Activated T-helper 1 cell treated with anti-CD3 and anti-CD28 coated beads, Interleukin-12 subunit alpha, Interleukin-12 subunit beta, Interleukin-2, Interleukin-4 antibody, amounts not matched to agents 30 ng/mL and 10 ng/mL and 1 ng/mL, durations not matched to agents 14 hours and 24 hours and 36 hours (primary cell): Measurements from ENCODE around the gene MAP2K3. TPM values are rescaled to one million over a fixed set of nuclear protein-coding genes. Genes with fewer than 3 reads are reported as not detected.

Experiments
- DNase-seq: peaks from one replicate; pipeline ENCODE4 v3.0.0; 2021; ENCODE audit warnings: low spot score
- H3K27ac Mint-ChIP-seq: one replicate; pipeline ENCODE4 v1.8.0; 2021; ENCODE audit warnings: mild to moderate bottlenecking, mixed read lengths
- H3K27me3 Mint-ChIP-seq: one replicate; pipeline ENCODE4 v1.8.0; 2022; ENCODE audit warnings: mild to moderate bottlenecking, moderate library complexity, mixed read lengths; ENCODE audit not compliant: insufficient read depth
- H3K36me3 Mint-ChIP-seq: one replicate; pipeline ENCODE4 v1.8.0; 2021; ENCODE audit warnings: low read depth, mixed read lengths
- H3K4me1 Mint-ChIP-seq: one replicate; pipeline ENCODE4 v1.8.0; 2021; ENCODE audit warnings: low read depth, mixed read lengths
- H3K4me3 Mint-ChIP-seq: one replicate; pipeline ENCODE4 v1.8.0; 2021; ENCODE audit warnings: mild to moderate bottlenecking, moderate library complexity, mixed read lengths
- H3K9me3 Mint-ChIP-seq: one replicate; pipeline ENCODE4 v1.8.0; 2021; ENCODE audit warnings: mixed read lengths
- intact Hi-C: fragments of 100-400 bp; cut with micrococcal nuclease; formaldehyde crosslinking; loops from one replicate; pipeline ENCODE4 v1.15.1; 2024
- total RNA-seq: library from RNA; stranded (reverse); gene quantifications from 2 replicates; pipeline ENCODE4 v1.2.3, GENCODE V29; 2022

MAP2K3 gene
- total RNA-seq, 1 donor from 2014 or later: 185 TPM

GRCh38 chr17:21289902-21290571, 5.5 kb downstream of the MAP2K3 start:
- no peaks in the 10 kb centered on the region for H3K27me3 Mint-ChIP-seq
- peaks cover 24% of the 10 kb centered on the region for H3K36me3 Mint-ChIP-seq
- no peak overlapping the region for H3K4me3 Mint-ChIP-seq
- intact Hi-C loops: loop anchor here (10.0 kb wide), 1 partner anchor 1315 kb away; the partner anchor contains the start of gene AKAP10
- peak overlapping the region; percentile 23 for H3K27ac Mint-ChIP-seq
- peaks cover 26% of the 10 kb centered on the region for H3K4me1 Mint-ChIP-seq
- peaks cover 5% of the 10 kb centered on the region for H3K9me3 Mint-ChIP-seq
- DNase-seq: no peak

DNA sequence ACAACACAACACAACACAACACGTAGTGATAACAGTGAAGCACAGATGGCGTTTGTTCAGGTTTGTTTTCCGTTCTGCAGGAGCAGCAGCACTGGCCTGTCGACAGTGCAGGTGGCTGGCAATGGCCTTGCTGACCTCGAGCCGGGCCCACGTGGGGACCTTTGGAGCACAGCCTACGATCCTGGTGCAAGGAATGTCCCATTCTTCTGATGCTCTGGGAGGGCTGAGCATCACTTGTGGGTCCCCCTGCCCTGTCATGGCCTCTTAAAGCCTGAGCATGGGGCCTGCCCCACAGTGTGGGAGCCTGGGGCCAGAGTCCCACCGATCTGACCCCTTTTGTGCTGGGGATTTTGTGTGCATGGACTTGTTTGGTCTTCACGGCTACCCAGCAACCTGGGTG, 6.8 kb downstream of the MAP2K3 start:
- H3K27me3 Mint-ChIP-seq: no peaks in the 10 kb centered on the region
- intact Hi-C loops: no loop called here
- peaks cover 17% of the 10 kb centered on the region for H3K36me3 Mint-ChIP-seq
- no peak for DNase-seq
- no peak overlapping the region for H3K27ac Mint-ChIP-seq
- H3K4me1 Mint-ChIP-seq: peaks cover 26% of the 10 kb centered on the region
- H3K4me3 Mint-ChIP-seq: no peak overlapping the region
- peaks cover 5% of the 10 kb centered on the region for H3K9me3 Mint-ChIP-seq

GRCh38 chr17:21291862-21292261, 7.4 kb downstream of the MAP2K3 start:
- H3K36me3 Mint-ChIP-seq: peaks cover 16% of the 10 kb centered on the region
- no peaks in the 10 kb centered on the region for H3K27me3 Mint-ChIP-seq
- peaks cover 26% of the 10 kb centered on the region for H3K4me1 Mint-ChIP-seq
- DNase-seq: no peak
- H3K9me3 Mint-ChIP-seq: peaks cover 5% of the 10 kb centered on the region
- intact Hi-C loops: no loop called here
- no peak overlapping the region for H3K27ac Mint-ChIP-seq
- no peak overlapping the region for H3K4me3 Mint-ChIP-seq

DNA sequence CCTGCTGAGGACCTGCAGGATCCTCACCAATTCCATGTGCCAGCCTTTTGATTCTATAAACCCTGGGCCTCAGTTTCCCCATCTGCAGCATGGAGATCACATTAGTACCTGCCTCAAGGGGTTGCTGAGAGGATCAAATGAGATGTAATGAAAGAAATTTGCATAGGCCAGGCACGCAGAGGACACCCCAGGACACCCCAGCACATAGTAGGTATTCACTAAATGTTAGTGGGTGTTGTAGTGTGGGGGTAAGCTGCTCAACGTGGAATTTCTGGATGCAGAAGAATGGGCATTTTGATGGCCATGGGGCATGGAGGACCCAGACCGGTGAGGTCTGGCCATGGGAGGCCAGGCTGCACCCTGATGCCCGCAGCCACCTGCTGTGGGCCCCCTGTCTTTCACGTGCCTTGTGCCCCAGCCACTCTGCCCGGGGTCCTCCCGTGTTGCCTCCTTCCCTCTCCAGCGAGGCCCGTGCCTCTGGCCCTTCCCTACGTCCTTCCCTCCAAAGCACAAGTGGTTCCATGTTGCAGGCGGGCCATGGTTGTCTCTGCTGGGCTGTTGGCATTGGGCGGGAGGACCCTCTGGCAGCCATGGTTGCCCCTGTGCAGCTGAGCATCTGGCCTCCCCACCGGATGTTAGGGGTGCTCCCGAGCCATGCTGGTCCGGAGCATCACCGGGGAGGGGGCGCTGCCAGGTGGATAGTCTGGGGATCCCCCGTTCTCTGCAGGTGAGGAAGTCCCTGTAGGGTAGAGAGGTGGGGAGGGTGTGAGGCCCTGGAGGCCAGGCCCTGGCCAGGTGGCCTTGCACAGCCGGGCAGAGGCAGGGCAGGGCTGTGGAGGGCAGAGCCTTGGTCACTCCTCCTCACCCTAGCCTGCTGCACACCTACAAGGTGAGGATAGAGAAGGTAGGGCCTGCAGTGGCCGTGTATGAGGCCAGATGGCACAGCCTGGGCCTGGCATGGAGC, 8.6 kb downstream of the MAP2K3 start:
- intact Hi-C loops: no loop called here
- no peak overlapping the region for H3K4me3 Mint-ChIP-seq
- H3K36me3 Mint-ChIP-seq: peaks cover 10% of the 10 kb centered on the region
- H3K9me3 Mint-ChIP-seq: peaks cover 5% of the 10 kb centered on the region
- H3K27me3 Mint-ChIP-seq: no peaks in the 10 kb centered on the region
- peaks cover 15% of the 10 kb centered on the region for H3K4me1 Mint-ChIP-seq
- no peak for DNase-seq
- H3K27ac Mint-ChIP-seq: no peak overlapping the region

DNA sequence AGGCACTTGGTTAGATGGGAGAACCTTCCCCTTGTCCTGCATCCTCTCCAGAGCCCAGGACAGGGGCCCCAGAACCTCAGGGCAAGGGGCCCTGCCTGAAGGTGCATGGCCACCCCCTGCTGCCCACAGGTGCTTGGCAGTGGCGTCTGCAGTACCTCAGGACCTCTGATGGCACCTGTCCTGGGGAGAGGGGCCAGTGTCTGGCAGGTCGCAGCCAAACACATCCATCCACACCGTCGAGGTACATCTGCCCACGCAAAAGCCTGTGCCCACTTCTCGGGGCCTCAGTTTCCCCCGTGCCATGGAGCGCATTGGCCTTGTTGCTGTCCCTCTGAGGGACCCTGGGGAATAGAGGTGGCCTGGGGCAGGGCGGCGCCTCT, 9.3 kb downstream of the MAP2K3 start:
- Mint-ChIP-seq H3K9me3 (peaks cover 5% of the 10 kb centered on the region), H3K27me3 (no peaks in the 10 kb centered on the region), H3K4me1 (peaks cover 9% of the 10 kb centered on the region), H3K4me3 (no peak overlapping the region), H3K36me3 (peaks cover 9% of the 10 kb centered on the region), H3K27ac (no peak overlapping the region)
- intact Hi-C loops: no loop called here
- DNase-seq: no peak

DNA sequence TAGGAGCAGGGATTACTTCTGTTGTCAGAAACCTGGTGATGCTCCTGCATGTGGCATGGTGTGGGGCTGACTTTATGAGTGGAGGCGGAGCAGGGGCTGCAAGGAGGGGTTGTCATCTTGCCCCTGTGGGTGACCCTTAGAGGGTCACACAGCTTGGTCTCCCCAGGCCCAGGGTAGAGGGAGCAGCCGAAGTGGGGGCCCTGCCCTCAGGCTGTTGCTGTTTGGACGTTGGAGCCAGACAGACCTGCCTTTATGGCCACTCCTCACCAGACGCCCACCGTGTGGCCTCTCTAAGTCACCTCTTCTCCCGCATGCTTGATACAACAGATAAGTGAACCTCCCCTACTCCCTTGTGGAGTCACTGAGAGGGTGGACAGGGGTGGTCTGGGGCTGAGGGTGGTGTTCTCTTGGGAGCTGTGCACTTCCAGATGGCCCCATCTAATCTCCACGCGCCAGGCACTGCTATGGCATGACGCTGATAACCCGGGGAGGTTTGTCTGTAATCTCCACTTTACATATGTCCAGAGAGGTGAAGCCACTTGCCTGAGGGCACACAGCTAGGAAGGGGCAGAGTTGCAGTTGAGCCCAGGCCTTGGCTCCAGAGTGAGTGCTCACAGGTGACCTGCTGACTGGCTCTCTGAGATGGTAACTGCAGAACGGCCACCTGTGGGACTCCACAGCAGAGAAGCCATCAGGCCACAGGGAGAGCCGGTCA, 10.0 kb downstream of the MAP2K3 start:
- no peaks in the 10 kb centered on the region for H3K27me3 Mint-ChIP-seq
- no peak overlapping the region for H3K27ac Mint-ChIP-seq

DNA sequence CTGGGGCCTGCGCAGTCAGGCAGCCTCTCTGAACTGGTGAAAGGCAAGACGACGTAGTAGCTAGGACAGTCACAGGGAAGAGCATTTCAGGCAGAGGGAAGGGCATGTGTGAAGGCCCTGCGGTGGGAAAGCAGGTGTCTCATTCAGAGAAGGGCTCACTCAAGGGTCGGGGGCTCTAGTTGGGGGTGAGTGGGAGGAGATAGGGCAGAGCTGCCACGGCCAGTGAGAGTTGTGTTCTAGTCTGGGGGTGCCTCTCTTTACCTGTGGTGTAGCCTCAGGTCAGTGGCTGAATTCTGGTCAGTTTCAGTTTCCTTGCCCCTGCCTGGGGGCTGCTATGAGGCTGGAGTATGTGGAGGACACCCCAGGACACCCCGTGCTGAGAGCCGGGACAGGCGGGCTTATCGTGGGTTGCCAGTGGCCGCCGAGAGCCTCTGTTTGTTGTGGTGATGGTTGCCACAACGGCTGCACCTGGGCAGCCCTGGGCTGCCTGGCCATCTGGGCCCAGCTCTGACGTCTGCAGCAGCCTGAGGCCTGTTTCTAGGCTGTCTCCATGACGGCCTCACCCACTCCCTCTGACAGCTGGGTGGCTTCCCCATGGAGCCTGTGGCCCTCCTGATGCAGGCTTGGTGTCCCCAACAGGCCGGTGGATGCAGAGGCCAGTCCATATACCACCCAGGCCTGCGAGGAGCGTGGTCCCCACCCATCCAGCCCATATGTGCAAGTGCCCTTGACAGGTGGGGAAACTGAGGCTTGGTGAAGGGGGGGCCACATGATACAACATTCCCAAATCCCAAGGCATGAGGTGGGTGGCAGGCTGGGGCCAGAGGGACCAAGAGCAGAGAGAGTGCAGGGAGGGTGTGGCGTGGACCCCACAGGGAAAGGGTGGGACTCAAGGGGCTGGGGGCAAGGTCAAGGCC, 10.8 kb downstream of the MAP2K3 start:
- intact Hi-C loops: no loop called here
- H3K27ac Mint-ChIP-seq: no peak overlapping the region
- peaks cover 13% of the 10 kb centered on the region for H3K36me3 Mint-ChIP-seq
- H3K27me3 Mint-ChIP-seq: no peaks in the 10 kb centered on the region
- no peak for DNase-seq
- H3K4me3 Mint-ChIP-seq: no peak overlapping the region
- H3K9me3 Mint-ChIP-seq: peaks cover 5% of the 10 kb centered on the region
- H3K4me1 Mint-ChIP-seq: peaks cover 5% of the 10 kb centered on the region

More for the DNA sequence above, 10.0 kb downstream of the MAP2K3 start:
- Mint-ChIP-seq H3K4me3 (no peak overlapping the region), H3K4me1 (peaks cover 5% of the 10 kb centered on the region), H3K36me3 (peaks cover 9% of the 10 kb centered on the region), H3K9me3 (peaks cover 5% of the 10 kb centered on the region)
- intact Hi-C loops: no loop called here
- DNase-seq: no peak

GRCh38 chr17:21296097-21297025, 11.8 kb downstream of the MAP2K3 start:
- Mint-ChIP-seq H3K27me3 (no peaks in the 10 kb centered on the region), H3K9me3 (peaks cover 9% of the 10 kb centered on the region), H3K36me3 (peaks cover 18% of the 10 kb centered on the region), H3K4me3 (no peak overlapping the region), H3K27ac (no peak overlapping the region), H3K4me1 (peaks cover 5% of the 10 kb centered on the region)
- intact Hi-C loops: no loop called here
- DNase-seq: no peak

GRCh38 chr17:21297026-21297520, 12.6 kb downstream of the MAP2K3 start:
- peaks cover 18% of the 10 kb centered on the region for H3K36me3 Mint-ChIP-seq
- no peak for DNase-seq
- H3K27me3 Mint-ChIP-seq: no peaks in the 10 kb centered on the region
- no peak overlapping the region for H3K4me3 Mint-ChIP-seq
- peaks cover 5% of the 10 kb centered on the region for H3K4me1 Mint-ChIP-seq
- H3K27ac Mint-ChIP-seq: no peak overlapping the region
- intact Hi-C loops: no loop called here
- H3K9me3 Mint-ChIP-seq: peaks cover 9% of the 10 kb centered on the region

DNA sequence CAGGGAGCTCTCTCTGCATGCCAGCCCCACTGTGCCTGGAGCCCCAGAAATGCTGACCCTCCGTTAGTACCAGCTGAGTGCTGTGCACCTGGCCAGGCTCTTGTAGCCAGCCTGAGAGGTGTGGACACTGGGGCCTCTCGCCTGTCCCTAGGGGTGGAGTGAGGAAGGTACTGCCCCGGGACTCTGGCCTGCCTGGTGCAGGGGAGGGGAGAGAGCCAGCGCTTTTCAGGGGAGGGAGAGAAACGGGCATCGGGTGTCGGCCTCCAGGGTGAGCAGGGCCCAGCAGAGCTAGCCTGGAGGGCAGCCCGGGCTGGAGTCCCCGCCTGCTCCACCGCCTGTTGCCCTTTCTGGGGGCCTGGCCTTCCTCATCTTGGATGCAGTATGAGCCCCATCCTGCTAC, 13.1 kb downstream of the MAP2K3 start:
- H3K27me3 Mint-ChIP-seq: no peaks in the 10 kb centered on the region
- intact Hi-C loops: no loop called here
- H3K4me3 Mint-ChIP-seq: no peak overlapping the region
- H3K4me1 Mint-ChIP-seq: peaks cover 5% of the 10 kb centered on the region
- no peak overlapping the region for H3K27ac Mint-ChIP-seq
- peaks cover 9% of the 10 kb centered on the region for H3K9me3 Mint-ChIP-seq
- peaks cover 19% of the 10 kb centered on the region for H3K36me3 Mint-ChIP-seq
- no peak for DNase-seq
